Ramos (cell line): ENCODE data around the gene FCHO1.

Experiments used
- in situ Hi-C: fragments of 300-500 bp; cut with MboI; formaldehyde crosslinking; loops from one replicate; pipeline ENCODE4 v1.14.3; 2022; ENCODE audit warnings: low sequenced_read_pairs; ENCODE audit not compliant: unreplicated experiment

The FCHO1 gene

GRCh38 chr19:17726964-17727773 is 24.1 kb upstream of the FCHO1 start:
- in situ Hi-C loops, result no loop called here

- in situ Hi-C loops, result no loop called here
Observed at GRCh38 chr19:17727843-17728242, 23.4 kb upstream of the FCHO1 start.

GRCh38 chr19:17733127-17733526 is 18.1 kb upstream of the FCHO1 start:
- in situ Hi-C loops, result no loop called here

DNA sequence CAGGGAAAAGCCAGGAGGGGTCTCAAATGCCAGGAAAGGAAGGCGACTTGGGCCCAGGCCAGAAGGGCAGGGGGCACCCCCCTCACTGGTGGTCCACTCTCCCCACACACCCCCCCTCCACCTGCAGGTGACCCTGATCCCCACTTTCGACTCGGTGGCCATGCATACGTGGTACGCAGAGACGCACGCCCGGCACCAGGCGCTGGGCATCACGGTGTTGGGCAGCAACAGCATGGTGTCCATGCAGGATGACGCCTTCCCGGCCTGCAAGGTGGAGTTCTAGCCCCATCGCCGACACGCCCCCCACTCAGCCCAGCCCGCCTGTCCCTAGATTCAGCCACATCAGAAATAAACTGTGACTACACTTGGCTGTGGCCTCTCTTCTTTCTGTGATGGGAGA is 17.1 kb upstream of the FCHO1 start:
- in situ Hi-C loops, result no loop called here

DNA sequence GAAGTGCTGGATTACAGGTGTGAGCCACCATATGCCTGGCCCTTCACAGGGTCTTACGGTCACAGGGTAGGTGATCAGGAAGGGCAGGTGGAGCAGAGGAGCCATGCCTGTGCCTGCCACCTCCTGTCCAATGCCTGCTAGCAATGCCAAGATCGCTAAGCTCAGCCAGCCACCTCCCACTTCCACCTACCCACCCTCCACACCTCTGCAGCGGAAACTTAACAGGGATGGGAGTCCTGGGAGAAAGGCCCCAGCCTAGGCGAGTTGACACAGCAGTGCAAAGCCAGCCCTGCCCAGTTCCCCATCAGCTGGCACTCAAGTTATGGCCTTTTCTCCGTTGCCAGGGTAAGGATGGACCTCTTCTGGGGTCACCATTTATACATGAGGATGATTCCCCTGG is 15.9 kb upstream of the FCHO1 start:
- in situ Hi-C loops, result no loop called here

DNA sequence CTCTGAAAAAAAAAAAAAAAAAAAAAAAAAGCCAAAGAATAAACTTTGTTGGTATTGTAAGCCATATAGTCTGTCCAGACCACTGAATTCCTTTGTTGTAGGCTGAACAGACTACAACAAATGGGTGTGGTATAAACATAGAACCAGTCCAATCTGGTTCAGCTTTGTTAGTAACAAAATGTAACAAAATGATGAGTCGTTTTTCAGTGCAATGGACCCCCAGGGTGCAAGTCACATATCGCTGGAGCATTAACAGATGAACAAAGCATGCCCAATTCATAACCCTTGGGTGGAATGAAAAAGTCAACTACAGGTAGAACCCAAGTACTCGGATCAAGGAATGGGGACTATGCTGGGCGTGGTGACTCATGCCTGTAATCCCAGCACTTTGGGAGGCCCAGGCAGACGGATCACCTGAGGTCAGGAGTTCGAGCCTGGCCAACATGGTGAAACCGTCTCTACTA is 13.6 kb upstream of the FCHO1 start:
- in situ Hi-C loops, result no loop called here

GRCh38 chr19:17739121-17739875 is 12.0 kb upstream of the FCHO1 start:
- in situ Hi-C loops, result no loop called here

DNA sequence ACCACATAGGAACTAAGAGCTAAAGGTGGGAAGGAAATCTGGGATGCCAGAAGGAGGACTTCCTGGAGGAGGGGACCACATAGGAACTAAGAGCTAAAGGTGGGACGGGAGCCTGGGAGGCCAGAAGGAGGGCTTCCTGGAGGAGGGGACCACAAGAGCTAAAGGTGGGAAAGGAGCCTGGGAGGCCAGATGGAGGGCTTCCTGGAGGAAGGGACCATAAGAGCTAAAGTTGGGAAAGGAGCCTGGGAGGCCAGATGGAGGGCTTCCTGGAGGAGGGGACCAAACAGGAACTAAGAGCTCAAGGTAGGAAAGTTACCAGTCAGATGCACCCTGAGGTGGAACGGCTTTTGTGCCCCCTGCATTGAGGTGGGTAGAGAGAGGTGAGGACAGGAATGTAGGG is 9.8 kb upstream of the FCHO1 start:
- in situ Hi-C loops, result no loop called here

DNA sequence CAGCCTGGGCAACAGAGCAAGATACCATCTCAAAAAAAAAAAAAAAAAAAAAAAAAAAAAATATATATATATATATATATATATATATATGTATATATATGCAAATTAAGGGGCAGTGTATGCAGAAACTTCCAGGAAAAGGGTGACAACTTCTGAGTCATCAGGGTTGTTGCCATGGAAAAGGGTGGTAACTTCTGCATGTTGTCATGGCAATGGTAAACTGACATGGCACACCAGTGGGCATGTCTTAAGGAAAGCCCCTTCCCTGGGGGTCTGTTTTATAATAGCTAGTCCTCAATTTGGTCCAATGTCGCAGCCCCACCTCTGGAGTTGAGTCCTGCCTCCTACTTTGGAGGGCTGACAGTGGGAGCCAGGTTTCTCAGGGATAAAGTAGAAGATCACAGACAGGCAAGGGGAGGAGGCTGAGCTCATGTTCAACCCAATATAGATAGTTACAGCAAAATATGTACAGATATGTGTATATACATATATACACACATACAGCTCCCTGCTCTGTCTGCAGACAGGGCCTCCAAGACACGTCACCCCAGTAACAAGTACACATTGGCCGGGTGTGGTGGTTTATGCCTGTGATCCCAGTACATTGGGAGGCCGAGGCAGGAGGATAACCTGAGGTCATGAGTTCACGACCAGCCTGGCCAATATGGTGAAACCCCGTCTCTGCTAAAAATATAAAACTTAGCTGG is 7.2 kb upstream of the FCHO1 start:
- in situ Hi-C loops, result no loop called here

DNA sequence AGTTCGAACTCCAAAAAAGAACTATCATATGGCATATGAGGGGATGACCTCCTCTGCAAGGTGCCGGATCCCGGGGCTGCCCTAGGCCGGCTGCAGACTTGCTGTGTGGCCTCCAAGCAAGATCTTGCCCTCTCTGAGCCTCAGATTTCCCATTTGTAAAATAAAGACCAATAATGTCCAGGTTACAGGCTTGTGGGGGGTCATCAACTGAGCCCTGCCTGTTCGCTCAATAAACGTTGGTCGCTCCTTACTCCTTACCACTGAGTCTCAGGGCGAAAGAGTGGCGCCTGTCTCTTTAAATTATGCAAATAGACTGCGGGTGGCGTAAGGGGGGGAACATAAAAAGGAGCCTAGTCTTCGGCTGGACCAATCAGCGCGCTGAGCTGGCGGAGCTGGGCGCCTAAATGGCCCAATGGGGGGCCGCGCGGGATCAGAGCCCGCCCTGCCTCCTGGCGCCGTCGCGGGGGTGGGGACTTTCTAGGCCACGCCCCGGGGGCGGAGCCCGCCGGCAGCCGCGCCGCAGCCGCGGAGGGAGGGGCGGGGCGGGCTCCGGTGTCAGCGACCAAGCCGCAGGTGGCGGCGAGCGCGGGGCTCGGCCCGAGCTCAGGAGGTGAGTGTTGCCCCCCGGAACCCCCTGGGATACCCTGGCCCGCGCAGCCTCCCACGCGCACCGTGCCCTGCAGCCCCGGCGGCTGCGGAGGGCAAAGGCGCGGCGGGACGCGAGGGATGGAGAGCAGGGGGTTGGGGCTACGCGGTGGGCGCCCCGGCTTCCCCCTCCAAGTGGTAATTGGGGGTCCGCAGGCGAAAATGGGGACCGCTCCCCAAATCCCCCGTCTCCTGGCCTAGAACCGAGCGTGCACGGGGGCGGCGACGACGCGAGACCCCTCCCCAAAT is 3.8 kb upstream of the FCHO1 start:
- in situ Hi-C loops, result no loop called here

GRCh38 chr19:17748884-17749638 is 2.2 kb upstream of the FCHO1 start:
- in situ Hi-C loops, result no loop called here

DNA sequence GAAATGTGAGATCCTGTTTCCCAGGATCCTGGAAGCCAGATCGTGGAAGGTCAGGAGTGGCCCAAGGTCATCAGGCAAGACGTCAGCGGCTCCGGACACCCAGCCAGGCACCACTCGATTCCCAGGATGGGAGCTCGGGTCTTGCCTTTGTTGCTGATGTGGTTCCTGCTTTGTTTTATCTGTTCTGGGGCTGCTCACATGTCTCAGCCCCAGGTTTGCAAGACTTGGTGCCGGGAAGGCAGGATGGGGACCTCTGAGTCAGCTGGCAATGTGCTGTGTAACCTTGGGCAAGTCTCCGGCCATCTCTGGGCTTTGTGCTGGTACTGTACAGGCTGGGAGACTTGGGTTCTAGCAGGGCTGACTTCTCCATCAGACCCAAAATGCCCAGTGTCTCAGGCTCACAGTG is 1.4 kb upstream of the FCHO1 start:
- in situ Hi-C loops, result no loop called here

GRCh38 chr19:17751912-17752273 is 616 bp downstream of the FCHO1 start:
- in situ Hi-C loops, result no loop called here

DNA sequence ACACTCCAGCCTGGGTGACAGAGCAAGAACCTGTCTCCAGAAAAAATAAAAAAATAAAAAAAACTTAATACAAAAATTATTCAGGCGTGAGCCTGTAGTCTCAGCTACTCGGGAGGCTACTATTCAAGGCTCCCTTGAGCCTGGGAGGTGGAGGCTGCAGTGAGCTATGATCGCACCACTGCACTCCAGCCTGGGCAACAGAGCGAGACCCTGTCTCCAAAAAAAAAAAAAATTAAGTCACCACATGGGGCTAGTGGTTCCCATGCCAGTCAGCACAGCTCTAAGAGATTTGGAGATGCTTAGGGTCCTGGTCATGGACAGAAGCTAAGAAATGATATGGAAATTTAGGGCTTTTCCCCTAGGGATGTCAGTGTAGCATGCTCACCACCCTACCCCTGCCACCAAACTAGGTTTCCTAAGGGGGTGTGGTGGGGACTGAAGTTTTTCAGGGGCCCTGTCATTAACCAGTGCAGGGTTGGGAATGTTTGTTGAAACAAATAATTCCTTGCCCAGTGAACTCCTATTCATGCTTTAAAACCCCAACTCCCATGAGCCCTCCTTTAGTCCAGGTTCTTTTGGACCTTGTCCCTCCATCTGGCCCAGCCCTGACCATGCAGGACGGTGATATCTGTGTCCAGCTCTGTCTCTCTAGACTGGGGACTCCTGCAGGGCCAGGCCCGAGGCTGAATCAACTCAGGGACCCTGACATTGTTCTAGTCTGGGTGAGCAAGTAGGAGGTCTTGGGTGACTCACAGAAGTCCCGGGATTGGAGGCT is 1.8 kb downstream of the FCHO1 start:
- in situ Hi-C loops, result no loop called here

GRCh38 chr19:17753976-17754375 is 2.7 kb downstream of the FCHO1 start:
- in situ Hi-C loops, result no loop called here

- in situ Hi-C loops, result no loop called here
Observed at GRCh38 chr19:17754634-17755442, 3.6 kb downstream of the FCHO1 start.

- in situ Hi-C loops, result no loop called here
Observed at GRCh38 chr19:17755443-17755890, 4.2 kb downstream of the FCHO1 start.
